Ovary (tissue), 9 donors: ENCODE measurements around the gene ZFP3. TPM values are rescaled to one million over a fixed set of nuclear protein-coding genes. Genes with fewer than 3 reads are reported as not detected.
"Not testable (repeated sequence)": the region's sequence is repeated elsewhere in the genome, so short reads cannot be mapped to it uniquely, and the experiment has no call there.

ENCODE experiments used
- DNase-seq, 5 donors: peaks; one replicate each; pipeline ENCODE4 v3.0.0-alpha.2; 2019 to 2020
- H3K27ac ChIP-seq, 2 donors: fragments of 200-600 bp; one replicate each; pipeline versions ENCODE4 v1.5.1 to v1.8.0; 2019 to 2022
- H3K27me3 ChIP-seq: fragments of 200-600 bp; one replicate; pipeline ENCODE4 v1.8.0; 2022
- H3K36me3 ChIP-seq: fragments of 200-600 bp; sonication (generic); one replicate; pipeline ENCODE4 v1.5.1; 2019
- H3K4me1 ChIP-seq: one replicate; pipeline ENCODE4 v1.8.1; 2013; ENCODE audit warnings: mild to moderate bottlenecking, moderate library complexity; ENCODE audit not compliant: insufficient read depth
- H3K4me3 ChIP-seq: fragments of 200-600 bp; sonication (generic); one replicate; pipeline ENCODE4 v1.5.1; 2017
- H3K9me3 ChIP-seq, 2 donors: fragments of 200-600 bp in 1 of 2; sonication (generic) in 1 of 2; one replicate each; pipeline versions ENCODE4 v1.5.1 to v1.8.1; 2013 to 2019; ENCODE audit warnings: mild to moderate bottlenecking in 1 of 2, moderate library complexity in 1 of 2
- EP300 ChIP-seq: sonication (generic); formaldehyde crosslinking; IDR thresholded peaks from one replicate; pipeline ENCODE4 v1.6.1; 2017; ENCODE audit warnings: antibody characterized with exemption
- POLR2A ChIP-seq: fragments of 450-650 bp; IDR thresholded peaks from one replicate; pipeline ENCODE4 v1.6.1; 2017; ENCODE audit warnings: antibody characterized with exemption, mild to moderate bottlenecking, moderate library complexity
- WGBS, 3 donors: extraction: QIAGEN DNeasy Blood & Tissue Kit in 1 of 3; methylation state at CpG; one replicate each; pipeline versions ENCODE4 v1.1.5 to v1.1.7; 2013 to 2017; 5-methylcytosine and 5-hydroxymethylcytosine counted together
- intact Hi-C, 4 donors: fragments of 100-400 bp; cut with DNase I; formaldehyde crosslinking; loops; one replicate each; pipeline versions ENCODE4 v1.11.0 to v1.15.1; 2022 to 2023
- polyA plus RNA-seq, 2 donors: library from polyadenylated mRNA; stranded (reverse); fragments of 200-250 nt in 1 of 2; fragments of 350-450 nt in 1 of 2; fragmentation: Illumina TruSeq in 1 of 2; extraction: RNeasy Lipid Tissue Mini Kit (QIAGEN cat#74804) in 1 of 2; gene quantifications; one replicate each; pipeline ENCODE4 v1.2.3, GENCODE V29; 2013 to 2014
- total RNA-seq, 7 donors: library from RNA; depleted of rRNA in 2 of 7; stranded (reverse); fragments of >200 nt in 2 of 7; fragmentation: NEBNext Ultra II Directional in 3 of 7; extraction: Animal tissue kit (Norgen Biotek cat#: 25700) in 3 of 7; gene quantifications; one replicate each; pipeline versions ENCODE4 v1.1.0 to v1.2.4, GENCODE V29; 2016 to 2023
- TF ChIP-seq, protein P1 (sequence below), 3 donors: fragments of 450-650 bp in 2 of 3; fragments of 200-600 bp in 1 of 3; IDR thresholded peaks; one replicate each; pipeline versions ENCODE4 v1.5.1 to v1.8.0; 2016 to 2022; ENCODE audit warnings: antibody characterized with exemption in 3 of 3, mild to moderate bottlenecking in 1 of 3
- donor health status: DM: no; HTN: no; CAD: no; lungs with moderate emphysema.
- donor health status: DM: no; HTN: no; CAD: no.
- donor health status: Bipolar disorder and iron deficiency.
- donor health status: DM: yes; HTN: yes; CAD: no.
- donor health status: DM: no; HTN: no; CAD: no.
- donor health status: DM: yes; HTN: yes; CAD: no.

Gene ZFP3
- total and polyA plus RNA-seq, 9 donors: 3.3 to 8.4 (median 6.7) TPM

GRCh38 chr17:5135726-5136579 is 57.7 kb downstream of the ZFP3 start:
- Histone ChIP-seq H3K27me3 (no peaks in the 10 kb centered on the region), H3K4me1 (no peaks in the 10 kb centered on the region), H3K9me3 (no peaks in the 10 kb centered on the region), H3K27ac (no peak overlapping the region), H3K36me3 (no peaks in the 10 kb centered on the region), H3K4me3 (no peak overlapping the region)
- 82 to 86% (median 83%) methylated on average over 14 of the region's 14 CpGs for WGBS, 3 donors
- intact Hi-C loops: no loop called here
- no peak for DNase-seq
- TF ChIP-seq EP300 (no peak), POLR2A (no peak)
- TF ChIP-seq, protein P1, sequence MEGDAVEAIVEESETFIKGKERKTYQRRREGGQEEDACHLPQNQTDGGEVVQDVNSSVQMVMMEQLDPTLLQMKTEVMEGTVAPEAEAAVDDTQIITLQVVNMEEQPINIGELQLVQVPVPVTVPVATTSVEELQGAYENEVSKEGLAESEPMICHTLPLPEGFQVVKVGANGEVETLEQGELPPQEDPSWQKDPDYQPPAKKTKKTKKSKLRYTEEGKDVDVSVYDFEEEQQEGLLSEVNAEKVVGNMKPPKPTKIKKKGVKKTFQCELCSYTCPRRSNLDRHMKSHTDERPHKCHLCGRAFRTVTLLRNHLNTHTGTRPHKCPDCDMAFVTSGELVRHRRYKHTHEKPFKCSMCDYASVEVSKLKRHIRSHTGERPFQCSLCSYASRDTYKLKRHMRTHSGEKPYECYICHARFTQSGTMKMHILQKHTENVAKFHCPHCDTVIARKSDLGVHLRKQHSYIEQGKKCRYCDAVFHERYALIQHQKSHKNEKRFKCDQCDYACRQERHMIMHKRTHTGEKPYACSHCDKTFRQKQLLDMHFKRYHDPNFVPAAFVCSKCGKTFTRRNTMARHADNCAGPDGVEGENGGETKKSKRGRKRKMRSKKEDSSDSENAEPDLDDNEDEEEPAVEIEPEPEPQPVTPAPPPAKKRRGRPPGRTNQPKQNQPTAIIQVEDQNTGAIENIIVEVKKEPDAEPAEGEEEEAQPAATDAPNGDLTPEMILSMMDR (IDR thresholded peaks at IDR 0.05): no peak

DNA sequence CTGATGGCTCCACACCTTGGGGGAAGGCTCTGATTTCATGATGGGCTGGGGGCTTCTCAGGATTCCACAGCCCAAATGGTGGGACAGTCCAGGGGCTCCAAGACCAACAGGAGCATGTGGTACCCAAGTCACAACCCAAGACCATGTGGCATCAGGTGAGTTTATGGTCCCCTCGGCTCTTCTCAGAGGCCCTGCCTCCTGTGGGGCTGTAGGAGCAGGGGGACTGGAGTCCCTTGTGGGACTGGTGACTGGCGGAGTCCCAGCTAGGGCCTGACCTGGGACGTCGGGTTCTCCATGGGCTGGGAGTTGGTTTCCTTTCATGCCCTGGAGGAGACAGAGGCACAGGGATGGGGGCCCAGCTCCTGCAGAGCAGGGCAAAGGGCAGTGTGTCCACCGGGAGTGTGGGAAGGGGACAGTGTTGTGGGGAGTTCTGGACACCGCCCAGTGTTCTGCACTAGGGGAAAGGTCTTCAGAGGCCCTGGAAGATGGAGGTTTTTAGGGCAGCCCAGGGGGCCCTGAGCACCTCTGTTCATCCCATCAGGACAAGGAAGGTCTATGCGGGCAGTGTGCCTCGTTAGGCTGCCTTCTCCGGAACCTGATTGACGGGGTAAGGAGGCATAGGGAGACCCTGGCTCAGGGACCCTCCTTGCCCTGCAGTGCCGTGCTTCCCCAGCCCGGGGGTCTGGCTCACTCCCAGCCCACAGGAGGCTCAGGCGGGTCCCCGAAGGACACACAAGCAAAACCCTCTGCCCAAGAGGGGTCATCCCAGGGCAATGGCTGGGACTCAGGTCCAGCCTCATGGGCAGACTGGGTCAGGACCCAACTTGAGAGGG is 58.5 kb downstream of the ZFP3 start:
- H3K4me1 ChIP-seq, DNase-seq, H3K4me3 ChIP-seq, intact Hi-C loops, H3K36me3 ChIP-seq, H3K9me3 ChIP-seq, H3K27ac ChIP-seq, H3K27me3 ChIP-seq: not testable (repeated sequence)
- WGBS, 3 donors: 84% methylated on average over 11 to 14 of the region's 14 CpGs

- H3K36me3 ChIP-seq, H3K4me3 ChIP-seq, DNase-seq, H3K4me1 ChIP-seq, H3K27me3 ChIP-seq, H3K9me3 ChIP-seq, H3K27ac ChIP-seq, intact Hi-C loops: not testable (repeated sequence)
- WGBS, 3 donors: 91 to 98% (median 97%) methylated on average over 11 to 15 of the region's 15 CpGs
Observed at GRCh38 chr17:5137511-5138197, 59.4 kb downstream of the ZFP3 start.

GRCh38 chr17:5138198-5138544 is 59.9 kb downstream of the ZFP3 start:
- H3K4me1 ChIP-seq, H3K27ac ChIP-seq, DNase-seq, H3K27me3 ChIP-seq, intact Hi-C loops, H3K9me3 ChIP-seq, H3K36me3 ChIP-seq, H3K4me3 ChIP-seq: not testable (repeated sequence)
- 86 to 89% (median 88%) methylated on average over 9 of the region's 9 CpGs for WGBS, 3 donors

- no peaks in the 10 kb centered on the region for H3K36me3 ChIP-seq
- intact Hi-C loops: no loop called here
- DNase-seq: no peak
- no peak overlapping the region for H3K4me3 ChIP-seq
- H3K9me3 ChIP-seq: no peaks in the 10 kb centered on the region
- whole genome bisulfite sequencing, 3 donors: 76 to 81% (median 76%) methylated on average over 24 of the region's 24 CpGs
- no peak overlapping the region for H3K27ac ChIP-seq
- no peaks in the 10 kb centered on the region for H3K27me3 ChIP-seq
- H3K4me1 ChIP-seq: no peaks in the 10 kb centered on the region
- TF ChIP-seq POLR2A: no peak
- TF ChIP-seq, protein P1 (IDR thresholded peaks at IDR 0.05): no peak
- no peak for TF ChIP-seq EP300
Observed at GRCh38 chr17:5138616-5139457, 60.6 kb downstream of the ZFP3 start.
